ENCODE measurements around the gene LEPR. TPM values are rescaled to one million over a fixed set of nuclear protein-coding genes. Genes with fewer than 3 reads are reported as not detected.

Gene LEPR
- polyA plus RNA-seq, 1 experiment, result 7.4 TPM

DNA sequence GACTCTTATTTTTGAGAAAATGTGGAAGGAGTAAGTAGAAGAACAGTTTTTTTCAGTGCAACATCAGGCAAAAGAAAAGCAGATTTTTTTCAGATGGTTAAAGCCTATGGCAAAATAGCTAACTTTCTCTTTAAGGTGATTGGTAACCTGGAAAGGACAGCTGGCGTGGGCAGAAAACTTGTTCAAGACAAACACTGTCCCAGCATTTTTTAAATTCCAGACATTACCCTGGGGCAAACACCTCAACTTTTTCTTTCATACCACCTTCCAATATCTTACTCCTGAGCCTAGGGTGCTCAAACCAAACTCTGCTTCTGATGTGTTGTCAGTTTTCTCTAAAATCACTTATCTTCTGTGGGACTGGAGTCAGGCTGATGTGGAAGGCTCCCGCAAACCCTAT lies 2.7 kb upstream of the LEPR start:
- TF ChIP-seq, protein P1, sequence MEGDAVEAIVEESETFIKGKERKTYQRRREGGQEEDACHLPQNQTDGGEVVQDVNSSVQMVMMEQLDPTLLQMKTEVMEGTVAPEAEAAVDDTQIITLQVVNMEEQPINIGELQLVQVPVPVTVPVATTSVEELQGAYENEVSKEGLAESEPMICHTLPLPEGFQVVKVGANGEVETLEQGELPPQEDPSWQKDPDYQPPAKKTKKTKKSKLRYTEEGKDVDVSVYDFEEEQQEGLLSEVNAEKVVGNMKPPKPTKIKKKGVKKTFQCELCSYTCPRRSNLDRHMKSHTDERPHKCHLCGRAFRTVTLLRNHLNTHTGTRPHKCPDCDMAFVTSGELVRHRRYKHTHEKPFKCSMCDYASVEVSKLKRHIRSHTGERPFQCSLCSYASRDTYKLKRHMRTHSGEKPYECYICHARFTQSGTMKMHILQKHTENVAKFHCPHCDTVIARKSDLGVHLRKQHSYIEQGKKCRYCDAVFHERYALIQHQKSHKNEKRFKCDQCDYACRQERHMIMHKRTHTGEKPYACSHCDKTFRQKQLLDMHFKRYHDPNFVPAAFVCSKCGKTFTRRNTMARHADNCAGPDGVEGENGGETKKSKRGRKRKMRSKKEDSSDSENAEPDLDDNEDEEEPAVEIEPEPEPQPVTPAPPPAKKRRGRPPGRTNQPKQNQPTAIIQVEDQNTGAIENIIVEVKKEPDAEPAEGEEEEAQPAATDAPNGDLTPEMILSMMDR (IDR thresholded peaks at IDR 0.05; ENCODE audit: insufficient read depth, low read depth, low read length), result no peak
- Histone ChIP-seq H3K36me3 (ENCODE audit: control insufficient read depth, insufficient read depth, low read length) (no peaks in the 10 kb centered on the region), H3K4me3 (ENCODE audit: low read depth, low read length) (no peak overlapping the region), H3K27me3 (ENCODE audit: control insufficient read depth, insufficient read depth, low read length) (no peaks in the 10 kb centered on the region)
- POLR2A ChIA-PET, result no interaction called here
- no peak for DNase-seq (ENCODE audit: low read depth)
- CTCF ChIA-PET, result interaction anchor here (0.9 kb wide), 1 partner anchor 270 kb away, joined by 3 read pairs; no protein-coding TSS in a partner anchor

- Histone ChIP-seq H3K4me3 (ENCODE audit: low read depth, low read length) (no peak overlapping the region), H3K27me3 (ENCODE audit: control insufficient read depth, insufficient read depth, low read length) (no peaks in the 10 kb centered on the region), H3K36me3 (ENCODE audit: control insufficient read depth, insufficient read depth, low read length) (no peaks in the 10 kb centered on the region)
- TF ChIP-seq, protein P1 (IDR thresholded peaks at IDR 0.05; ENCODE audit: insufficient read depth, low read depth, low read length), result no peak
- no peak for DNase-seq (ENCODE audit: low read depth)
- POLR2A ChIA-PET, result interaction anchor here (0.5 kb wide), 1 partner anchor 26 kb away, joined by 3 read pairs; no protein-coding TSS in a partner anchor
- CTCF ChIA-PET, result interaction anchor here (0.6 to 2.1 kb wide), 2 partner anchors 112 to 269 kb away, joined by 3 to 5 read pairs; no protein-coding TSS in a partner anchor
Observed at GRCh38 chr1:65418522-65419185, 1.8 kb upstream of the LEPR start.

GRCh38 chr1:65419681-65420589 lies 533 bp upstream of the LEPR start:
- TF ChIP-seq, protein P1 (IDR thresholded peaks at IDR 0.05; ENCODE audit: insufficient read depth, low read depth, low read length), result no peak
- Histone ChIP-seq H3K36me3 (ENCODE audit: control insufficient read depth, insufficient read depth, low read length) (no peaks in the 10 kb centered on the region), H3K4me3 (ENCODE audit: low read depth, low read length) (peak overlapping the region; percentile 89), H3K27me3 (ENCODE audit: control insufficient read depth, insufficient read depth, low read length) (no peaks in the 10 kb centered on the region)
- DNase-seq (ENCODE audit: low read depth), result peak; percentile 85
- POLR2A ChIA-PET, result interaction anchor here (0.6 to 1.1 kb wide), 4 partner anchors 10 to 172 kb away, joined by 3 read pairs; no protein-coding TSS in a partner anchor
- CTCF ChIA-PET, result interaction anchor here (0.6 to 2.1 kb wide), 4 partner anchors 10 to 268 kb away, joined by 3 to 5 read pairs (median 4); no protein-coding TSS in a partner anchor

DNA sequence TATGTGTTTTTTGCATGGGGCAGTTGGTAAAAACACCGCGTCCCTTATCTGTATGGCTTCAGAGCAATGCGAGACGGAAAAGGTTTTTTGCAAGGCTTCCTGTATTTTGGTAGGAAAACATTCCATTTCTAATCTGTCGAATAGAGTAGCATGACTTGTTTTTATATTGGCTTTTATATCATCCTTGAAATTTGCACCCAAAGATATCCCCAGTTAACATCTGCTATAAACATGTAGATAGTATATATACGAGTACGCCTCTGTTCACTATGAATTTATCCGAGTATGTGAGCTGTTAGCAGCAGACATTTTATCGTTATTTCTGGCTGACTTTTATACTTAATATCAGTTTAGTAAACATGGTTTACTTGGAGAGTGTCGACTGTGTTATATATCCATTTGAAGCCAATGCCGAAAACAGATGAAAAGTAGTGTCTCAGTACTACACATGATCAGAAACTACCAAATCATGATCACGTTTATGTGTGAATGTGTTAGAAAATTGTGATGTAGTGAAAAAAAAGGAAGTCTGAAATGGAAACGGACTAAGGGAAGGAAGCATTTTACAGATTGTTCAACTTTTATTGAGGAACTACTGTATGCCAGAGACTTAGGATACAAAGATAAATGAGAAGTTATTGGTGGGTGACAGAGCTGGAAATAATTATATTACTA lies 1.0 kb downstream of the LEPR start:
- Histone ChIP-seq H3K27me3 (ENCODE audit: control insufficient read depth, insufficient read depth, low read length) (no peaks in the 10 kb centered on the region), H3K36me3 (ENCODE audit: control insufficient read depth, insufficient read depth, low read length) (0 out of 2 replicates have a peak, but pooled peaks cover 1% of the 10 kb centered on the region), H3K4me3 (ENCODE audit: low read depth, low read length) (peak overlapping the region; percentile 89)
- no peak for DNase-seq (ENCODE audit: low read depth)
- ChIA-PET CTCF (interaction anchor here (1.4 kb wide), 1 partner anchor 10 kb away, joined by 6 read pairs; no protein-coding TSS in a partner anchor), POLR2A (no interaction called here)
- TF ChIP-seq, protein P1 (IDR thresholded peaks at IDR 0.05; ENCODE audit: insufficient read depth, low read depth, low read length), result no peak
